ENCODE measurements around the gene IGLL5. TPM values are rescaled to one million over a fixed set of nuclear protein-coding genes. Genes with fewer than 3 reads are reported as not detected.

IGLL5 gene
- total RNA-seq, 1 donor from 2014 or later, result 0.47 TPM

DNA sequence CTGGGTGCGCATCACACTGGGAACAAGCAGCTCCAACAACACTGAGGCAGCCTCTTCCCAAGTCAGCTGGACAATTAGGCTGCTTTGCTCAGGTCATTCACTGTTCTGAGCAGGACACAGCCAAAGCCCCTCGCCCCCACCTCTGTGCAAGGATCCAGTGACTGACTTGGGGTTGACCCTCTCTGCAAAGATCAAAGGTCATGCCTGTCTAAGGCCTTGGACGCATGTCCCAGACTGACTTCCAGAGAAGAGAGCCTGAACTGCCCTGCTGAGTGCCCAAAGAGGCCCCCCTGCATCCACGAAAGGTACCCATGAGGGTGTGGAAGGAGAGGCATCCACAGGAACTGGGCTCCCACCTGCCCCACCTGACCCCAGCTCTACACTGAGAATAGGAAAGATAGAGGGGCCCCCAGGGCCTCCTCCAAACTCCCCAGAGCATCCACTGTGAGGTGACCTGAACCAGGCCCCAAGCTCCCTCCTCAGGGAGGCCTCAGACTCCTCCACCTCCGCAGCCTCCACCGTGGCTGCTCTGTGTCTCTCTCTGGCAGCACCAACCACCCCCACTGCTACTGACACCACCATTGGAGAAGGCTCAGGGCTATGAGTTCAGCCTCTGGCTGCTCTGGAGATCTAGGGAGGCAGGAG lies 53.5 kb downstream of the IGLL5 start:
- Histone ChIP-seq H3K36me3 (no peaks in the 10 kb centered on the region), H3K4me3 (no peak overlapping the region), H3K9me3 (replicated peaks) (no peaks in the 10 kb centered on the region), H3K4me1 (no peaks in the 10 kb centered on the region), H3K27ac (replicated peaks) (no peak overlapping the region), H3K27me3 (ENCODE audit: low read depth) (peaks cover 42% of the 10 kb centered on the region)
- TF ChIP-seq, protein P1, sequence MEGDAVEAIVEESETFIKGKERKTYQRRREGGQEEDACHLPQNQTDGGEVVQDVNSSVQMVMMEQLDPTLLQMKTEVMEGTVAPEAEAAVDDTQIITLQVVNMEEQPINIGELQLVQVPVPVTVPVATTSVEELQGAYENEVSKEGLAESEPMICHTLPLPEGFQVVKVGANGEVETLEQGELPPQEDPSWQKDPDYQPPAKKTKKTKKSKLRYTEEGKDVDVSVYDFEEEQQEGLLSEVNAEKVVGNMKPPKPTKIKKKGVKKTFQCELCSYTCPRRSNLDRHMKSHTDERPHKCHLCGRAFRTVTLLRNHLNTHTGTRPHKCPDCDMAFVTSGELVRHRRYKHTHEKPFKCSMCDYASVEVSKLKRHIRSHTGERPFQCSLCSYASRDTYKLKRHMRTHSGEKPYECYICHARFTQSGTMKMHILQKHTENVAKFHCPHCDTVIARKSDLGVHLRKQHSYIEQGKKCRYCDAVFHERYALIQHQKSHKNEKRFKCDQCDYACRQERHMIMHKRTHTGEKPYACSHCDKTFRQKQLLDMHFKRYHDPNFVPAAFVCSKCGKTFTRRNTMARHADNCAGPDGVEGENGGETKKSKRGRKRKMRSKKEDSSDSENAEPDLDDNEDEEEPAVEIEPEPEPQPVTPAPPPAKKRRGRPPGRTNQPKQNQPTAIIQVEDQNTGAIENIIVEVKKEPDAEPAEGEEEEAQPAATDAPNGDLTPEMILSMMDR (IDR thresholded peaks at IDR 0.05; ENCODE audit: borderline replicate concordance), result no peak
- no peak for DNase-seq
- intact Hi-C loops (cut with micrococcal nuclease), result no loop called here

GRCh38 chr22:22941831-22942510 lies 54.4 kb downstream of the IGLL5 start:
- TF ChIP-seq, protein P1 (IDR thresholded peaks at IDR 0.05; ENCODE audit: borderline replicate concordance), result no peak
- no peaks in the 10 kb centered on the region for H3K9me3 ChIP-seq (replicated peaks)
- no peak for DNase-seq
- intact Hi-C loops (cut with micrococcal nuclease), result no loop called here
- no peaks in the 10 kb centered on the region for H3K4me1 ChIP-seq
- no peak overlapping the region for H3K4me3 ChIP-seq
- no peaks in the 10 kb centered on the region for H3K36me3 ChIP-seq
- H3K27me3 ChIP-seq (ENCODE audit: low read depth), result peaks cover 51% of the 10 kb centered on the region
- H3K27ac ChIP-seq (replicated peaks), result no peak overlapping the region

- peak; percentile 40 for DNase-seq
- peaks cover 56% of the 10 kb centered on the region for H3K27me3 ChIP-seq (ENCODE audit: low read depth)
- no peak overlapping the region for H3K4me3 ChIP-seq
- H3K4me1 ChIP-seq, result no peaks in the 10 kb centered on the region
- intact Hi-C loops (cut with micrococcal nuclease), result no loop called here
- H3K27ac ChIP-seq (replicated peaks), result no peak overlapping the region
- H3K36me3 ChIP-seq, result no peaks in the 10 kb centered on the region
- no peaks in the 10 kb centered on the region for H3K9me3 ChIP-seq (replicated peaks)
- TF ChIP-seq, protein P1 (IDR thresholded peaks at IDR 0.05; ENCODE audit: borderline replicate concordance), result peak; percentile 62
Observed at GRCh38 chr22:22942511-22943329, 55.1 kb downstream of the IGLL5 start.

GRCh38 chr22:22943521-22944267 lies 56.1 kb downstream of the IGLL5 start:
- Histone ChIP-seq H3K27me3 (ENCODE audit: low read depth) (peaks cover 66% of the 10 kb centered on the region), H3K9me3 (replicated peaks) (no peaks in the 10 kb centered on the region), H3K4me1 (no peaks in the 10 kb centered on the region), H3K27ac (replicated peaks) (no peak overlapping the region), H3K4me3 (no peak overlapping the region), H3K36me3 (no peaks in the 10 kb centered on the region)
- DNase-seq, result no peak
- TF ChIP-seq, protein P1 (IDR thresholded peaks at IDR 0.05; ENCODE audit: borderline replicate concordance), result no peak
- intact Hi-C loops (cut with micrococcal nuclease), result no loop called here
